Left hindlimb (tissue), 1 donor: ENCODE data around the gene DUSP2.
A peak's percentile ranks its signal among the peaks of the same experiment; 100 is the strongest.
"Not testable (repeated sequence)": the region's sequence is repeated elsewhere in the genome, so short reads cannot be mapped to it uniquely, and the experiment has no call there.

ENCODE experiments used
- DNase-seq: peaks from one replicate; pipeline ENCODE4 v3.0.0-alpha.2; 2018

The DUSP2 gene

DNA sequence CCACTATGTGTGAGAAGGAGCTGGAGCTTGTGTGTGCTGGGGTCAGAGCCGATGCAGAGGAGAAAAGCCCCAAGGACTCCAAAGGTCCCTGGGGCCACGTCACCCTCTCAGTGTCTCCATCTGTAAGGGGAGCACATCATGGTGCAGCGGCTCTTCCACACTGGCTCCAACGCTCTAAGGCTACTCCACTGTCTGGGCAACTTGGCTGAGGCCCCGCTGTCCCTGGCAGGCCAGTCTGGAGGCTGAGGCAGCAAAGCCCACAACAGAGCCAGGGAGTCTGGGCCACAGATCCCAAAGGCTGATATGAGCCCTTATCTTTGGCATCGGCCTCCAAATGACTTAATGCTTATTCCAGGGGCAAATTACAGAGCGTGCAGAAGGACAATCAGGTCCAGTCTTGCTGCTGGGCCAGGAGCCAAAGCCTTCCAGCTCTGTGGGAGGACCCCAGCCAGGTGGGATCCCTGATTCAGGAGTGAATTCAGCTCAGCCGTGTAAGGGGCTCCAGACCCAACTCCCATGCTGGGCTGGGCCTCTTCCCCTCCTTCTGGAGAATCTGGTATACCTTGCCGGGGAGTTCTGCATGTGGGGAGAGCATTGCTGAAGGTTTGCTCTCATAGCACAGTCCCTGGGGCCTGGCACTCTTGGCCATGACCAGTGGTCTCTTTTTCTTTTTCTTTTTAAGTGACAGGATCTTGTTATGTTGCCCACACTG, 1.8 kb upstream of the DUSP2 start:
- DNase-seq: no peak

DNA sequence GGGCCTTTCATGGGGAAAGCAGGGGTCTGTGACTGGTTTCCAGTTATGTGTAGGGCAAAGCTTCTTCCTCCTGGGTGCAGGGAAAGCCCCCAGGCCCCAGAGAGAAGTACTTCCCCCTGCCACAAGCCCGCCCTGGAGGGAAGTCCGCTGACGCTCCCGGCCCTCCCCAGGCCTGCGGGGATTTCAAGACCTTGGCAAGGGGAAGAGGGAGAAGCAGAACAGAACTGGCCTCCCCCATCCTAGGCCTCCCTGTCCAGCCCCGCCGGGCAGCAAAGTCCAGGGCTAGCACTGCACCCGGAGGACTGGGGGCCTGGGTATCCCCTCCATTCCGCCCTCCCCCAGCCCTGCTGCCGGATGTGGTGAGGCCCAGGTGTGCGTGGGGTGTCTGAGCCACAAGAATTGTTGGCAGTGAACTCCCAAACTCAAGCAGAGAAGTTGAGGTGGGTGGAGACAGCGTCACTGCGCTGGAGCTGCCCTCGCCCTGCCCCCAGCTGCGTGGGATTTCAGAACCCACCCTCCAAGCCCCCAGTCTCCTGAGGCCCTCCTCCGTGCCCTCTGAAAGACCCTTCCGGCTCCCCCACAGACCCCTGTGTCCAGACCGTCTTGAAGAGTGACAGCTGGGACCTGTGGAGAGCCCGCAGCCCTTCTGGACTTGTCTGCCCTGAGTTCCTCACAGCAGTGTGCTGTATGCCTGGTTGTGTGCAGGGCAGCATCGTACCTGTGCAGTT, 1.1 kb upstream of the DUSP2 start:
- DNase-seq: peak; percentile 61

DNA sequence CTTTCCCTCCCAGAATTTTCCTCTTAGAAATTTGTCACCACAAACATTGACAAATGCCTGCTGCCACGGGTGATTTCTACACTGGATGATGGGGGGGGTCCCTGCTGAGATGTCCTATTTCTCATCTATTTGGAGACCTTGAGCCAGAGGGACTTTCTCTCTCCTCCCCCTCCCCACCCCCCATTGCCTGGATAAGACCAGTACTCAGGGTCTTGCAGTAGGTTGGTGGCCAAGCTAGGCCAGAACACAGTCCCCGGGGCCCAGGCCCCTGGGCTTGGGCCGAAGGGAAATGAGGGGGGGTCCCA, 560 bp upstream of the DUSP2 start:
- DNase-seq: no peak

DNA sequence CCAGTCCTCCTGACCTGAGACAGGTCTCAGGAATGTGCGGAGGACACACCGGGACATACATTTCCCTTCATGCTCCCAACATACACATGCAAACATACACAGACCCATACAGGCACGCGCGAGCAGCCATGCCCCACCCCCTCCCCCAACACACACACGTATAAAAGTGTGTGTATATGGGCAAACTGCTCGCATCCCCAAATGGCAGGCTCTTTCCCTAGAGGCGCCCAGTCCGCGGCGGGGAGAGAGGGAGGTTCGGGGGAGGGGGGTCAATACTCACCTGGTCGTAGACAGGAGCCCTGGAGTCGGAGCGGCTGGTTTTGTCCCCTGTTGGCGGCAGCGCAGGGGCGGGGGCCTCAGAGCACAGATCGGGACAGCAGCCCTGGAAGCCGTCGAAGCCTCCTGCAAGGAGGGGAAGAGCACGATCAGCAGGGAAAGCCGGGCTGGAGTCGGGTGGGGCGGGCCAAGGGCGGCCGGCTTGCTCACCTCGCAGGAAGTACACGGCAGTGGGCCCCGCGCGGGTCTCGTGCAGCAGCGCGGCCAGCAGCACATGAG, 682 bp downstream of the DUSP2 start:
- DNase-seq: peak; percentile 38

DNA sequence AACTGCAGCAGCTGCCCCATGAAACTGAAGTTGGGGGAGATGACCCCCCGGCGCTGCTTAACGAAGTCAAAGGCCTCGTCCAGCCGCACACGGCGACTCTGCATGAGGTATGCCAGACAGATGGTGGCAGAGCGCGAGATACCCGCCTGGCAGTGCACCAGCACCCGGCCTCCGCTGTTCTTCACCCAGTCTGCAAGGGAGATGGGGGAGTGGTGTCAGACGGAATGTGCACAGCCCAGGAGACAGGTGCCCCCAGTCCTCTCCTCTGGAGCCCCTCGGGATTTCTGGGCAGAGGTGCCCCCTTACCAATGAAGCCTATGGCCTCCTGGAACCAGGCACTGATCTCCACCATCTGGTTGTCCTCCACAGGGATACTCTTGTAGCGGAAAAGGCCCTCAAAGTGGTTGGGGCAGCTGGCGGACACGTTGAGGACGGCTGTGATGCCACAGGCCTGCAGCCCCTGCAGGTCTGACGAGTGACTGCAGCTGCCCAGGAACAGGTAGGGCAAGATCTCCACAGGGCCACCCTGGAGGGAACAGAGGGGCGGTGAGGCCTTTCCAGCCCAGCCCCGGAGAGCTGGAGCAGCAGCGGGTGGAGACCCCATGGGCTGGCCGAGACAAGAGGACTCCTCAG, 1.3 kb downstream of the DUSP2 start:
- DNase-seq: peak; percentile 28

DNA sequence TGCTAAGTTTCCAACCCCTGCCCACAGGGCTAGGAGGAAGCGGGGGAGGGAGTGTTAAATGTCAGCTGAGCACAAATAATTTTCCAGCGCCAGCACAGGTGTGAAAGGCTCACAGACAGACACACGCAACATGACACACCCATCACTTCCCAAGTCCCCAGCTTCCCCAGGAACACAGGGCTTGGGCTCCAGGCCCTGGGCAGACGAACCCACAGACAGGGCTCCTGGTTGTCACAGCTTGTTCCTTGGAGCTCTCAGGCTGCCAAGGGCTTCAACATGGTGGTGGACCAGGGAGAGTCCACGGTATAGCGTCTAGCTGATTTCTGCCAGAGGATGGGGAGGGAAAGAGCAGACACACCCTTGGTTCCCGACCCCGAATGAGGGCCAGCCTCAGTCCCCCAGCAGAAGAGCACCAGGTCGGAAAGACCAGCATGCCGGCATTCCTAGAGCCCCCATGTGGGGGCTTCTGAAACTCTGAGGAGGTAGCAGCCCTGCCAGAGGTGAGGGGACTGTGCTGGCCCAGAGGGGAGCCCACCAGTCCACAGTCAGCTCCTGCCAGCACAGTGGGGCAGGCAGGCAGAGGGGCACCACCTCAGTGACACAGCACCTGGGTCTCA, 1.9 kb downstream of the DUSP2 start:
- peak; percentile 22 for DNase-seq

DNA sequence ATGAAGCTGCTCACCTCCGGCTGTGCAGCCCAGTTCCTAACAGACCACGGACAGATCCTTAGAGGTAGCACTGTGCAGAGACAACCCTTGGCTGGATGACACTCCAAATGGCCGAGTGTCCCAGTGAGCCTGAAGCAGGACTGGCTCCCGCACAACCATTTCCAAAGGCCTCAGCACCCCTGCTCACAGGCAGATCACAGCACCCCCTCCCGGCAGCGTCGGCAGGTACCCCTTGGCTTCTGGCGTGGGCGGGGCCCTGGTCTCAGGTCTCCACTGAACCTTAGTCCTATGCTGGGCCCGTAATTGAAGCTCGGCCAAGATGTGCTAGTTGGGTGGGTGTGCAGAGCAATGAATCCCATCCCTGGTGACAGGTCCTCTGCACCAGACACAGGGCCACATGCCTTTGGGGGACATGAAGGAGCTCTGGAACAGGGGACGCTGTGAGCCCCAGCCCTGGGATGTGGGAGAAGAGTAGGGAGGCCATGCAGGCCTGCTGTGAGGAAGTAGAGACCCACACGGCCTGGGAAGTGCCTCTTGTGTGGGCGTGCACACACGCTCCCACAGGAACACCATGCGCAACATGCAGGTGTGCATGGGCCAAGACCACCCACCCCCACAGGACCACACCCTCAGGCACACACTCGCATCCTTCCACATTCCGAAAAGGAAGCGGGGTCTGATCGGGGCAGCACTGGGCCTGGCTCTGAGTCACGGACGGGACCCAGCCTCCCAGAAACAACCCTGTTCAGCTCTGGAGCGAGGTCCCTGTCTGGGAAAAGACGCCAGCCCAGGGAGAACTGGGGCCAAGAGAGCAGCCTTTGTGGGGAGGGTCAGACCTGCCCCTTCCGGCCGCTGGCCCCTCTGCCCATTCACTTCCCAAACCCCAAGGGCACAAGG, 2.8 kb downstream of the DUSP2 start:
- DNase-seq: peak; percentile 23

DNA sequence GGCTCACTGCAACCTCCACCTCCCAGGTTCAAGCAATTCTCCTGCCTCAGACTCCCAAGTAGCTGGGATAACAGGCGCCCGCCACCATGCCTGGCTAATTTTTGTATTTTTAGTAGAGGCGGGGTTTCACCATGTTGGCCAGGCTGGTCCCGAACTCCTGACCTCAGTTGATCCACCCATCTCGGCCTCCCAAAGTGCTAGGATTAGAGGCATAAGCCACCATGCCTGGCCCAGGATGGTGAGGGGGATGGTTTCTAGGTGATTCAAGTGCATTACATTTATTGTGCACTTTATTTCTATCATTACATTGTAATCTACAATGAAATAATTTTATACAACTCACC, 3.6 kb downstream of the DUSP2 start:
- DNase-seq: not testable (repeated sequence)

DNA sequence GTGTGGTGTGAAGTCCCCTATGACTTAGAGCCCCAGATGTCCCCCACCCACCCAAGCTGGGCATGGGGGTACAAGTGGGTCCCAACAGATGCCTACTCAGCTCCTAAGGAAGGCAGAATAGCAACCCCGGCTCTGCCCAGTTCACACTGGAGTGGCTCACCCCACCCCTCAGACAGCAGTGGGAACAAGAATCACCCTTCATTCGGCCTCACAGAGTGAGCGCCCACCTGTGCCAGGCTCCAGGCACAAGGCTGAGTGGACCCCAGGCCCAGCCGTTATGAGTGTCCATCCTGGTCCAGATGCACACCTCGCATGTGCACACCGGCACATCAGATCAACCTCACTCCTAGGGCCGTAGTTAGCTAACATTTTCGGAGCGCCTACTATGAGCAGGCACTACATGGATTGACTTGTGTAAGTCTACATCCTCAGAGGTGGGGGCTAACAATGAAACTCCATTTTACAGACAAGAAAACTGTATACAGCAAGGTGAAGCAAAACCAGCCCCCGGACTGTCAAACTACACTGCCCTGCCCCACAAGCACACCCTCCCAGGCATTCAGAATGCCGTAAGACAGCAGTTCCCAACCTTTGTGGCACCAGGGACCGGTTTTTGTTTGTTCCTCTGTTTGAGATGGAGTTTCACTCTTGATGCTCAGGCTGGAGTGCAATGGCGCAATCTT, 4.2 kb downstream of the DUSP2 start:
- peak; percentile 25 for DNase-seq

DNA sequence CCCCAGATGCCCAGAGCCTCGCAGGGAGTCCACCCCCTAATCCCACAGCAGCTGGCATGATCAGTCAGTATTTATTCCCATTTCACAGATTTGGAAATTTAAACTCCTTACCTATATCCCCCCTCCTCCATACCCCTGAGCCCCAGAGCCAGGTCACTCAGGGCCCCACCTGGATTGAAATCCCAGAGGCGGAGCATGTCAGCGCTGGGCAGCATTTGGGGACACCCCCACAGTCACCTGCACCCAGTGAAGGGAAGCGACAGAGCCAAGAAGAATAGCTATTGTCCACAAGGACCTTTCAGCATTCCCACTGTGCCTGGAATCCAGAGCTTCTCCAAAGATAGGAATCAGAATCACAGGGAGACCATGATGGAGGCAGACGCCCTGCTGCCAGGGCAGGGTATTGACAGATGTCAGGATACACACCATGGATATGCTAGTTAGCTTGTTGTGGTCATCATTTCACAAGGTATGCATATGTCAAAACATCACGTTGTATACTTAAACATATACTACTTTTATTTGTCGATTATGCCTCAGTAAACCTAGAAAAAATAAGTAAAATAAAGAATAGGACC, 6.0 kb downstream of the DUSP2 start:
- DNase-seq: no peak

DNA sequence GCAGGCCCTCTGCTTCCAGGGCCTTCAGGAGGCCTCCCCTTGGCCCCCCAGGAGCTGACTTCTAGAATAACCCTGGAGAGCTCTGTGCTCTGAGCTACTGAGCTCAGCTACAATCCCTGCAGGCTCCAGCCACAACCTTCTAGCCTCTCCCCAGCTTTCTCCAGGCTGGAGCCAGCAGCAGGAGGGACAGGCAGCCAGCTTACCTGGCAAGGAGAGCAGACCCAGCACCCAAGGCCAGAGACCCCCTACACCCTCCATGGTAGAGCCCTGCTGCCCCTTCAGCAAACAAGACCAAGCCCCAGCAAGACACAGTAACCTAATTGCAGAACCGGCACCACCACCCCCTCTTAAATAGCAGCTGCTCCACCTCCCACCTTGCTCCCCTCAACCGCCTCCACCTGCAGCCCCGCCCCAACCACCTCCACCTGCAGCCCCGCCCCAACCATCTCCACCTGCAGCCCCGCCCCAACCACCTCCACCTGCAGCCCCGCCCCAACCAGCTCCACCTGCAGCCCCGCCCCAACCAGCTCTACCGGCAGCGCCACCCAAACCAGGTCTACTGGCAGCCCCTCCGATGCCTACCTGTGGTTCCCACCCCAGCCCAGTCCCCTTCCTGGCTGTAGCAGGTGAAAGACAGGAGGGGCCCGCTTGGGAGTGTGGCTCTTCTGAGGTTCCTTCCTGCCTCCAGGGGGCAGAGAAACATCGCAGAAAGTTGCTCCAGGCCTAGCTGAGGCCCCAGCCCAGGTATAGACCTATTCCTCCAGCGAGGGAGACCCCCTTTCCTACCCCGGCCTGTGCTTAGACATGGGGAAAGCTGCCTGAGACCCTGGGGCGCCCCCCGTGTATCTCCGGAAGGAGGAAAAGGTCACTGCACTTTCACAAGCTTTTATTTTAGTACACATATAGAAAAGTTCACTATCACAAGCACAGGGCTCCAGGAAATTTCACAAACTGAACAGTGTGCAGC, 6.8 kb downstream of the DUSP2 start, which contains the start of gene ASTL:
TSS of gene ASTL (minus strand) at position 324 of the 967 bp plus-strand sequence. CDS start at position 258, 66 bp downstream.
- peak; percentile 37 for DNase-seq

DNA sequence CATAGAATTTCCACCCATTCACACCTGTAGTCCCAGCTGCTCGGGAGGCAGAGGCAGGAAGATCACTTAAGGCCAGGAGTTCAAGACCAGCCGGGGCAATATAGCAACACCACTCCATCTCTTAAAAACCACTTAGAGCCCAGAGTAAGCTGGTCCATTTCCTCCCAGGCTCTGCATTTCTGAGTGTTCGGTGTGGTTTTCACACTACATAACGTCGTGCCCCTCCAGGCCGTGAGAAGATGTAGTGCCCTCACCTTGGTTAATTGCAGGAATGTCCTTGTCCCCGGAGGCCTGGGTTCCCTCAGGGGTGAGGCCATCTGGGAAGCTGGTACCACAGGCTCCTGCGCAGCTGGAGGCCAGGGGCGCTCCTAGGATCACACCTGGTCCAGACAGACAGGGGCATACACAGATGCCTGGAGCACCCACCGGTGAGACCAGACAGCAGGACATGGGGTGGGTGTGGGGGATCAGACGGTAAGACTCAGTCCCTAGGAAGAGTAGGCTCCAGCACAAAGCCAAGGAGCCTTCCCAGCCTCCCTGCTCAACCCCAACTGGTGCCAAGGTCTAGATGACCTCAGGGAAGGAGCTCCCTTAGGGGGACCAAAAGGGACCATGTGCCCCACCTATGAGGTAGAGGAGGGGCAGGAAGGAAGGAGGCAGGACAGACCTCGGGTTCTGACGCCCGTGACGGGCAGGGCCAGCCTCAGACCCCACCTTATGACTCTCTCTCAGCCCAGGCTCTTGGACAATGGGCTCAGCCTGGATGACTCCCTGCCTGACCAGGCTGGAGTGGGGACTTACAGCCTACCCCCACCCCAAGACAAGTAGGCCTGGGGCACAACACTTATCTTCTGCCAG, 7.7 kb downstream of the DUSP2 start:
- peak; percentile 22 for DNase-seq

DNA sequence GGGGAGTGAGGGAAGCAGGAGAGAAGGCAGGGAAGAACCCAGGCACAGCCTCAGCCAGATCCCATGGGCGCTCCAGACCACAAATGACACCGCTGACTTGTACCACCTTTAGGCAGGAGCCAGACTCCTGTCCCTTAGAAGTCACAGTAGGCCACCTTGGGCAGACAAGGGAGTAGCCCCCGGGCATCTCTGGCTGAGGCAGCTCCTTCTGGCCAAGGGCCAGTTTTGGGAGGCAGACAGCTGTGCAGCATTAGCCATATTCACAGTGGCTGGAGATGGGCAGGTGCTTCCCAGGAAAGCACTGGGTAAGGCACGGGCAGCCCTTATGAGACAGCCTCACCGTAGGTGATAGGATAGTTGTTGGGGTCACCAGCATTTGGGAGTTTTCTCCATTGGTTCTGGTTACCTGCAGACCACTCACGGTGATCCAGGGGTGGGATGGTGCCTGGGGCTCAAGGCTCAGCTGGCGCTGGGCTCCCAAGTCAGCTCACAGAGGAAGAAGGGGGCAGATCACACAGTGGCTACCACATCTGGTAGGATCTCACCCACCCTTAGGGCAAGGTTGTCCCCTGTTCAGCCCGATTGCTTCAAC, 9.0 kb downstream of the DUSP2 start:
- DNase-seq: no peak

DNA sequence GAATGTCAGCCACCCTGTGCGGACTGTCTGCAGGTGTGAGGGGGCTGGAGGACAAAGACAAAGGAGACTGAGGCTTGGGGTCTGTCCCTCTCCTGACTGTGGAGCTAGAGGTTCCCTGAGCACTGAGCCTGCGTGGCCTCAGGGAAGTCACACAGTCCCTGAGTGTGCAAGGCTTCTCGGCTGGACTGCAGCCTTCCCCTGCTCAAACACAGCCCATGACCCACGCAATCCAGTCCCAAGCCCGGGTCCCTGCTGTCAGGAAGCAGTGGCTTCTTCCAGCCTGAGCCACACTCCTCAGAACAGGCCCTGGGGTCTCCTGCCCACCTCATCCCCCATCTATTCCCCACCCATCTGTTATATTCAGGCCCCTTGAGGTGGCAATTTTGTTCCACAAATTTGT, 9.6 kb downstream of the DUSP2 start:
- no peak for DNase-seq

DNA sequence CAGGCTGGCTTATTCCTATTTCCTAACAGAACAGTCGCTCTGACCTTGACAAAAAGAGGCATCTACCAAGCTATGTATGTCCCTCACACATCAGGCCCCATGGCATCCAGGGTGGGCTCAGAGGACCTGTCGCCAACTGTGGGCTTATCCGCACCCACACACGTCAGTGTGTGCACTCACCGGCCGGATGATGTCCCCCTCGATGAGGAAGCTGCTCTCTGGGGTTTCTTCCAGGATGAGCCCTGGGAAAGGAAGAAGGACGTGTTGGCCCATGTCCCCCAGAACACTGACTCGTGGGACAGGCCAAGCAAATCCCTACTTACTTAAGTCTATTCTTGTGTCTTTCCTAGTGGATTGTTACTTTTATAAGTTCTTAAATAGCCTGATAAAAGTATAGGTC, 10.1 kb downstream of the DUSP2 start:
- no peak for DNase-seq

DNA sequence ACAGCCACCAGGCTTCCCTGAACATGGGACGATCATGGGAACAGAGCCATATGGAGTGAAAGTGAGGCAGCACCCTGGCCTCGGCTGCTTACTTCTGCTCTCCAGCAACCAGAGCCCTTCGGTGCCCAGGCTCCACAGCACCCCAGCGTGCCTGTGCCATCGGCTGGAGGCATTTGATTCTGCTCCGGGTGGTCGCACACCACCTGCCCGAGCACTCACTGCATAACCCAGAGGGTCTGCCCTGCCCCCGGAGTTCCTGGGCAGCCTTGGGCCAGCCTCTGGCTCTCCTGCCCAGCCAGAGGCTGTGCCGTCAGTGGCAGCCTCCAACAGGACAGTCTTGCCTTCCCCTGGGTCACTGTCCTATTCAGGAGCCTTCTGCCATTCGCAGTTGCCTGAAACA, 10.8 kb downstream of the DUSP2 start:
- DNase-seq: no peak

DNA sequence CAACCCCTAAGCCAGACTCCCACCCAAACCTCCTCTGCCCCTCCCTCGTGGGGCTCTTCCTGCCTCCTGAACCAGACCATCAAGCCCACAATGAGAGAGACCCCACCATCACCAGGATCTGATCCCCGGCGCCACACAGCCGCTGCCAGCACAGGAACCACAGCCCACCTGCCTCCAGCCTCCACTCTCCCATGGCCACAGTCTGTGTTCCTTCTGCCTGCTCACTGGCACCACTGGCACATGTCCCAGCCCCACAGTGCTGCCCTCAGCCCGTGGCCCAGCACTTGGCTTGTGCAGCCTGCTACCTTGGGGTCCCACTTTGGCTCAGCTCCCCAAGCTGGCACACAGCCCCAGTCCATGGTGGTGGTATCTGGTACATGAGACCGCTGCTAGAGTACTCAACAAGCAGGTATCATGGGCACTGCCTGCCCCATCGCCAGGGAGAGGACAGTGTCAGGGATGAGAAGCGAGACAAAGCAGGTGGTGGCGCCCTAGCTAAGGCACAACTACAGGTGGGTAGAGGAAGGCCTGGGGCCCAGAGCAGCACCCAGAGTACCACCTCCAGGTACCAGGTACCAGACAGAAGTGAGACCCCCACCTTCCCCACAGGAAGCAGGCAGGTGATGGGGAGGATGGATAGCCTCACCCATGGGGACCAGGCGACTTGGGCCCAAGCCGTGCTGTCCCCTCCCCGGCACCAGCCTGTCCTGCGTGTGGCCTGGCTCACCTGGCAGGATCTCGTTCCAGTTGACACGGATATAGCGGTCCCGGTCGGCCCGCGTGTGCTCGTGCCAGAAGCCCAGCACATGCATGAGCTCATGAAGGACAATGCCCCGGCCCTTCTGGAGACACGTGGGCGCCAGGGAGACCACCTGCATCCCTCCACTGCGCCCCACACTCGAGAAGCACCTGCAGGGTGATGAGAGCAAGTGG, 13.2 kb downstream of the DUSP2 start:
- DNase-seq: no peak
